Endothelial cell (in vitro differentiated cells): ENCODE results near the gene TMEM86B. TPM values are rescaled to one million over a fixed set of nuclear protein-coding genes. Genes with fewer than 3 reads are reported as not detected.

ENCODE experiments used
- DNase-seq: peaks from one replicate; pipeline ENCODE4 v3.0.0; 2021; ENCODE audit warnings: low spot score
- H3K27ac Mint-ChIP-seq: one replicate; pipeline ENCODE4 v1.8.0; 2021; ENCODE audit warnings: mixed read lengths, inconsistent platforms; ENCODE audit not compliant: unreplicated experiment
- H3K27me3 Mint-ChIP-seq: one replicate; pipeline ENCODE4 v1.8.0; 2021; ENCODE audit warnings: mild to moderate bottlenecking, moderate library complexity, mixed read lengths, inconsistent platforms; ENCODE audit not compliant: unreplicated experiment
- H3K36me3 Mint-ChIP-seq: one replicate; pipeline ENCODE4 v1.8.0; 2021; ENCODE audit warnings: mild to moderate bottlenecking, low read depth, mixed read lengths, inconsistent platforms; ENCODE audit not compliant: unreplicated experiment
- H3K4me1 Mint-ChIP-seq: one replicate; pipeline ENCODE4 v1.8.0; 2021; ENCODE audit warnings: mild to moderate bottlenecking, mixed read lengths, inconsistent platforms; ENCODE audit not compliant: unreplicated experiment
- H3K4me3 Mint-ChIP-seq: one replicate; pipeline ENCODE4 v1.8.0; 2021; ENCODE audit warnings: mild to moderate bottlenecking, mixed read lengths, inconsistent platforms; ENCODE audit not compliant: unreplicated experiment
- H3K9me3 Mint-ChIP-seq: one replicate; pipeline ENCODE4 v1.8.0; 2021; ENCODE audit warnings: mixed read lengths, inconsistent platforms; ENCODE audit not compliant: unreplicated experiment
- total RNA-seq: library from RNA; stranded (reverse); fragmentation: NEBNext Ultra II Directional; extraction: Animal tissue kit (Norgen Biotek cat#: 25700); gene quantifications from one replicate; pipeline ENCODE4 v1.2.1, GENCODE V29; 2021; ENCODE audit not compliant: unreplicated experiment
- TF ChIP-seq, protein P1 (sequence below): fragments of 200-600 bp; sonication (generic); IDR thresholded peaks from one replicate; pipeline ENCODE4 v1.5.0; 2021; ENCODE audit warnings: antibody characterized with exemption; ENCODE audit not compliant: unreplicated experiment

The TMEM86B gene
- total RNA-seq, 1 donor from 2014 or later: 4.1 TPM

DNA sequence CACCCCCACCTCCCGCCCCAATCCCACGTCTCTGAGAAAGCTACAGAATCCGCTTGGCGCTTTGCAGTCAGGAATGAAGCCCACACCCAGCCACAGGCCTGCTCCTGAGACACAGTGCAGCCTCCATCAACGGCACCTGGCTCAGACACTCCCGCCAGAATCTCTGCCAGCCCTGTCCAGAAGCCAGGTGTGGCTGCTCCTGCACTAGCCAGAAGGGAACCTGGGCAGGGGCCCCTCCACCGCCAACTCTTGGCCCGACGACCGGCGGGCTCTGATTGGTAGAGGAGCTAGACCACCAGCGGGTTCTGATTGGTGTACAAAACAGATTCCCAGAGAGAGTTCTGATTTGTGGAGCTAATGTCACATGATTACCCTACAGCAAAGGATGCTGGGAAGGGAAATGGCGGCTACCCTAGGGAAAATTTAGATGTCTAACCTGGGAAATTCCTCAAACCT, 33.1 kb upstream of the TMEM86B start:
- peaks cover 19% of the 10 kb centered on the region for H3K27me3 Mint-ChIP-seq
- H3K4me3 Mint-ChIP-seq: peak overlapping the region; percentile 47
- H3K36me3 Mint-ChIP-seq: peaks cover 19% of the 10 kb centered on the region
- no peak for DNase-seq
- peaks cover 4% of the 10 kb centered on the region for H3K9me3 Mint-ChIP-seq
- H3K4me1 Mint-ChIP-seq: peaks cover 21% of the 10 kb centered on the region
- no peak overlapping the region for H3K27ac Mint-ChIP-seq
- TF ChIP-seq, protein P1, sequence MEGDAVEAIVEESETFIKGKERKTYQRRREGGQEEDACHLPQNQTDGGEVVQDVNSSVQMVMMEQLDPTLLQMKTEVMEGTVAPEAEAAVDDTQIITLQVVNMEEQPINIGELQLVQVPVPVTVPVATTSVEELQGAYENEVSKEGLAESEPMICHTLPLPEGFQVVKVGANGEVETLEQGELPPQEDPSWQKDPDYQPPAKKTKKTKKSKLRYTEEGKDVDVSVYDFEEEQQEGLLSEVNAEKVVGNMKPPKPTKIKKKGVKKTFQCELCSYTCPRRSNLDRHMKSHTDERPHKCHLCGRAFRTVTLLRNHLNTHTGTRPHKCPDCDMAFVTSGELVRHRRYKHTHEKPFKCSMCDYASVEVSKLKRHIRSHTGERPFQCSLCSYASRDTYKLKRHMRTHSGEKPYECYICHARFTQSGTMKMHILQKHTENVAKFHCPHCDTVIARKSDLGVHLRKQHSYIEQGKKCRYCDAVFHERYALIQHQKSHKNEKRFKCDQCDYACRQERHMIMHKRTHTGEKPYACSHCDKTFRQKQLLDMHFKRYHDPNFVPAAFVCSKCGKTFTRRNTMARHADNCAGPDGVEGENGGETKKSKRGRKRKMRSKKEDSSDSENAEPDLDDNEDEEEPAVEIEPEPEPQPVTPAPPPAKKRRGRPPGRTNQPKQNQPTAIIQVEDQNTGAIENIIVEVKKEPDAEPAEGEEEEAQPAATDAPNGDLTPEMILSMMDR: no peak

DNA sequence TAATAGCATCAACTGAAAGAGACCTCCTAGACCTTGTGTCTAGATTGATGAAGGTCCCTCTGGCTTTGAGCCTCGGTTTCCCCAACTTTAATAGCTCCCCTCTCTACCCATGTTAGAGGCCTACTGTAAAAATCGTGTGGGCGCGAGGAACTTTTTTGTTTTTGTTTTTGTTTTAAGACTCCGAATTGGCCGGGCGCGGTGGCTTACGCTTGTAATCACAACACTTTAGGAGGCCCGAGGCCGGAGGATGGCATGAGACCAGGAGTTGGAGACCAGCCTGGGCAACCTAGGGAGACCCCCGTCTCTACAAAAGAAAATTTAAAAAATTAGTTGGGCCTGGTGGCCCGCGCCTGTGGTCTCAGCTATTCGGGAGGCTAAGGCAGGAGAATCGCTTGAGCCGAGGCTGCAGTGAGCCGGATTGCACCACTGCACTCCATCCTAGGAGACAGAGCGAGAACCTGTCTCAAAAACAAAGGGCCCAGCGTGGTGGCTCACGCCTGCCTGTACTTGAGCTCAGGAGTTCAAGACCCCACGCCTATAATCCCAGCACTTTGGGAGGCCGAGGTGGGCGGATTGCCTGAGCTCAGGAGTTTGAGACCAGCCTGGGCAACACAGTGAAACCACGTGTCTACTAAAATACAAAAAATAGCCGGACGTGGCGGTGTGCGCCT, 31.1 kb upstream of the TMEM86B start:
- DNase-seq: peak; percentile 25
- peak overlapping the region; percentile 97 for H3K27ac Mint-ChIP-seq

DNA sequence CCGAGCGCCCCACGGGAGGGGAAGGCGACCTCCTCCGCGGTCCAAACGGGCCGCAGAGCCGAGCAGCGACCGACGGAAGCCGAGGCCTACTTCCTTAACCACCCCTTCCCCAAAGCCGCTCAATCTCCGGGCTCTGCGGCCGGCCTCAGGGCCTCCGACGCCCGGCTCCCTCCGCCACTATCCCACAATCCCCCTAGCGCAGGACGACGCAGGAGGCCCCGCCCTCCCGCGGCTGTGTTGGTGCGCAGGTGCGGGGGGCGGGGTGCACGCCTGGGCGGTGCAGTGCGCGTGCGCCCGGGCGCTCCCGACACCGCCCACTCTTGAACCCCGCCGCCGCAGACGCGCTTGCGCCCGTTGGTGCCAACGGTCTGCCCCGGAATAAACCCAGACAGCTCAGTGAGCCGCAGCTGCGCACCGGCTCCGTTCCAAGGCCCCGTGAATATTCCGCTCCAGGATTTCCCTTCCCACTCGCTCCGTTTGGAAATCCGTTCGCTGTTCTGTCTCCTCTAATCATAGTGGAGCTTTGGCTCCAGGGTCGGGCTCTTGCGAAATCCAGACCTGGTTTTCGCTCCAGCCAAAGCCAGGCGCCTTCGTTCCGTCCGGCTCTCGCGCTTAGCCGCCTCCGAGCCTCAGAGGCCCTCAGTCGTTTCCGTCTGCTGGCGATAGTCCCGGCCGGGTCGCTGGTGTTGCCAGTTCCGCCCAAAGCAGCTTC, 30.4 kb upstream of the TMEM86B start, which contains the start of gene PPP6R1:
PPP6R1 (minus strand) TSS at position 190 of the 712 bp plus-strand sequence. CDS start 11,914 bp downstream, outside the sequence.
- TF ChIP-seq, protein P1: no peak
- H3K36me3 Mint-ChIP-seq: peaks cover 16% of the 10 kb centered on the region
- H3K9me3 Mint-ChIP-seq: no peaks in the 10 kb centered on the region
- peak within 1 kb of the TSS; percentile 99 for H3K4me3 Mint-ChIP-seq
- peak within 1 kb of the TSS; percentile 97 for H3K27ac Mint-ChIP-seq
- H3K27me3 Mint-ChIP-seq: peaks cover 13% of the 10 kb centered on the region
- peak; percentile 98 for DNase-seq
- H3K4me1 Mint-ChIP-seq: peaks cover 45% of the 10 kb centered on the region

More for the DNA sequence above, 31.1 kb upstream of the TMEM86B start:
- Mint-ChIP-seq H3K9me3 (no peaks in the 10 kb centered on the region), H3K36me3 (peaks cover 16% of the 10 kb centered on the region), H3K27me3 (peaks cover 13% of the 10 kb centered on the region), H3K4me1 (peaks cover 38% of the 10 kb centered on the region), H3K4me3 (peak overlapping the region; percentile 92)
- TF ChIP-seq, protein P1: no peak

DNA sequence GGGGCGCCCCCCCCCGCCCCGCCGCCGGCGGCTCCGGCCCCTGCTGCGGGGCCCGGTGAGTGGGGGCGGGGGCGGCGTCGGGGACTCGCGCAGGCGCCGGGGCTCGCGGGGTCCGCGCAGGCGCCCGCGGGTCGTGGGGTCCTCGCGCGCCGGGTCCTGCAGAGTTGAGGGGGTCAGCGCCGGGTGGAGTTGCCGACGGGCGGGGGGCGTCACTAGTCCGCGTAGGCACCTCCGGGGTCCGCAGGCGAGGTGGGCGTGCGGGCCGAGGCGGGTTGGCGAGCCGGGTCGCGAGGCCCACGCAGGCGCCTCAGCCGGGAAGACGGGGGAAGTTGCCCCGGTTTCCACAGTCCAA, 29.9 kb upstream of the TMEM86B start:
- Mint-ChIP-seq H3K4me3 (peak overlapping the region; percentile 92), H3K27ac (no peak overlapping the region), H3K36me3 (peaks cover 16% of the 10 kb centered on the region), H3K9me3 (no peaks in the 10 kb centered on the region), H3K4me1 (peaks cover 47% of the 10 kb centered on the region), H3K27me3 (peaks cover 14% of the 10 kb centered on the region)
- TF ChIP-seq, protein P1: no peak
- DNase-seq: peak; percentile 34
